Skeletal muscle tissue (tissue), 4 donors: ENCODE data around the gene ADCY6. TPM values are rescaled to one million over a fixed set of nuclear protein-coding genes. Genes with fewer than 3 reads are reported as not detected.
A peak's percentile ranks its signal among the peaks of the same experiment; 100 is the strongest.

Experiments used
- H3K27ac ChIP-seq: one replicate; pipeline ENCODE4 v1.7.0; 2013; ENCODE audit warnings: mild to moderate bottlenecking, low read depth, low read length, inconsistent platforms
- H3K27me3 ChIP-seq, 3 donors: one replicate each; pipeline ENCODE4 v1.7.0; 2013; ENCODE audit warnings: low read length in 3 of 3; ENCODE audit not compliant: control insufficient read depth in 3 of 3, insufficient read depth in 3 of 3
- H3K36me3 ChIP-seq, 3 donors: one replicate each; pipeline ENCODE4 v1.7.0; 2013; ENCODE audit warnings: low read length in 3 of 3; ENCODE audit not compliant: control insufficient read depth in 3 of 3, insufficient read depth in 3 of 3
- H3K4me1 ChIP-seq, 3 donors: one replicate each; pipeline ENCODE4 v1.7.0; 2013; ENCODE audit warnings: low read length in 3 of 3, mild to moderate bottlenecking in 3 of 3; ENCODE audit not compliant: control insufficient read depth in 3 of 3, insufficient read depth in 3 of 3
- H3K4me3 ChIP-seq, 3 donors: one replicate each; pipeline ENCODE4 v1.7.0; 2013; ENCODE audit warnings: low read length in 3 of 3
- H3K9ac ChIP-seq, 3 donors: one replicate each; pipeline ENCODE4 v1.7.0; 2013; ENCODE audit warnings: low read length in 3 of 3, mild to moderate bottlenecking in 3 of 3, moderate library complexity in 2 of 3, low read depth in 1 of 3
- H3K9me3 ChIP-seq, 3 donors: one replicate each; pipeline ENCODE4 v1.7.0; 2013; ENCODE audit warnings: low read length in 3 of 3; ENCODE audit not compliant: control insufficient read depth in 3 of 3
- total RNA-seq: library from RNA; depleted of rRNA; stranded (reverse); fragments of >200 nt; gene quantifications from one replicate; pipeline ENCODE4 v1.2.3, GENCODE V29; 2014
- donor health status: Osteomylitis.

The ADCY6 gene
- total RNA-seq, 1 donor from 2014 or later, result 37.6 TPM

GRCh38 chr12:48800457-48800856 is 11.6 kb upstream of the ADCY6 start:
- Histone ChIP-seq H3K27ac (no peak overlapping the region), H3K36me3 (no peaks in the 10 kb centered on the region), H3K4me3 (no peak overlapping the region), H3K27me3 (peaks cover 3 to 14% (median 10%) of the 10 kb centered on the region in 3 donors), H3K9ac (no peak overlapping the region), H3K9me3 (no peaks in the 10 kb centered on the region), H3K4me1 (peaks cover 0 to 2% (median 0%) of the 10 kb centered on the region in 3 donors)

DNA sequence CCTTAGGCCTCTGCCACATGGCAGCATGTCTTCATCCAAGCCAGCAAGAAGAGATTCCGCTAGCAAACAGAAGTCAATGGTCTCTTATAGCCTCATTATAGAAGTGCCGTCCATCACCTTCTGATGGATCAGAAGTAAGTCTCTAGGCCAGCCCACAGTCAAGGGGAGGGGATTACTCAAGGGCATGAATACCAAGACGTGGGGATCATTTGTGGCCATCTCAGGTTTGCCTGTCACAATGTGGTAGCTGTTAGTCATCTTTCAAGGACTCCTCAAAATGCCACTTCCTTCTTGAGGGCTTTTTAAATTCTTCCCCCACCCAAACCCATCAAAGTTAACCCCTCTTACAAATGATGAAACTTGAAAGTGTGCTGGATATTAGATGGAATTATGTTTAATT is 8.1 kb upstream of the ADCY6 start:
- no peak overlapping the region for H3K4me3 ChIP-seq
- peaks cover 3 to 14% (median 10%) of the 10 kb centered on the region in 3 donors for H3K27me3 ChIP-seq
- H3K4me1 ChIP-seq, result peaks cover 0 to 8% (median 2%) of the 10 kb centered on the region in 3 donors
- H3K9me3 ChIP-seq, result no peaks in the 10 kb centered on the region
- no peak overlapping the region for H3K9ac ChIP-seq
- H3K27ac ChIP-seq, result no peak overlapping the region
- no peaks in the 10 kb centered on the region for H3K36me3 ChIP-seq

DNA sequence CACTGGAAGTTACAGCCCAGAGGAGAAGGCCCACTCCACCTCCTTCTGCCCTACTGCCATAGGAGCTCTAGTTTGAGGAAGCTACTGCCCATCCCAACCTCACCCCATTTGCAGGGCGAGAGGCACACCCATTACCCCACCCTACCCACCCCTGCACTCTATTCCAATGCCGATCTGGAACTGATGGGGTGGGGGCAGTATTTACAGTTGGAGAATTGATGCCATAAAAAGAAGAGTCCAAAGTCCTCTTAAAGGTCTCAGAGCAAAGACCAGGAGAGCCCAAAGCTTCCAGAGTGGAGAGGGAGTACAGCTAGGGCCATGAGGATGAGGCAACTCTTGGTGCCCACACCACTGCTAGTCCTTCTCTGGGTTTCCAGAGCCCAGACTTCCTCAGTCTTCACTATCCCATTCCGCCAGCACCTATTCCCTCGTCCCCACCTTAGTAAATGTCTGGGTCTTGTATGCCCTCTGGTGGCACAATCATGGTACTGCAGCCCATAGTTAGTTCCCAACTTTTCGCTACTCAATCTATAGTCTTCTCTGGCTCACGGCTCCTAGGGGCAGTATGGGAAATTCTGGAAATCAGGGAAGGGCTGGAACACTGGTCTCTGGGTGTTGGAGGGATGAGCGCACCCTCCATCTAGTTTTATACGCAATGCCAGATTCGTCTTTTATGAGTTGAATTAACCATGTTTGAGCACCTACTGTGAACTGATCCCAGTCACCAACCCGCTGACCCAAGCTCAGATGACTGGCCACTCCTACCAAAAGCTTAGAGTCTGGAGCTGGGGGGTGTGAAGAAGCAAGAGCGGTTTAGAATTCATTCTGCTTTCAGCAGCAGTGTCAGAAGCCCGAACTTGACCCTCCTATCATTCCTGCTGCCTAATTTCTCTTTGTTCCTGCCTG is 6.9 kb upstream of the ADCY6 start:
- Histone ChIP-seq H3K4me3 (no peak overlapping the region), H3K9ac (no peak overlapping the region), H3K9me3 (no peaks in the 10 kb centered on the region), H3K27ac (no peak overlapping the region), H3K27me3 (peaks cover 3 to 8% (median 7%) of the 10 kb centered on the region in 3 donors), H3K4me1 (peaks cover 0 to 8% (median 2%) of the 10 kb centered on the region in 3 donors), H3K36me3 (no peaks in the 10 kb centered on the region)

DNA sequence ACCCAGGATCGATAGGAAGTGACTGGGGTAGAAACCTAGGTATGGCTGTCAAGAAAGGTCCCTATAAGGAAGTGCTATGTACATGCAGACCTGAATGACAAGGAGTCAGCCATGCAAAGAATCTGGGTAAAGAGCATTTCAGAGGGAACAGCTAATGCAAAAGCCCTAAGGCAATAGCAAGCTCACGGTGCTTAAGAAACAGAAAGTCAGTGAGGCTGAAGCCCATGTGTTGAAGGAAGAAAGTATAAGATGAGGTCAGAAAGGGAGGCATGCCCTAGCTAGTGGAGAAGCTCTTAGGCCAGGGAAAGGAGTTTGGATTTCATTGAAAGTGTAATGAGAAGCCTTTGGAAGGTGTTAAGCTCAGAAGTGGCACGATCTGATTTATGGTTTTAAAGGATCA is 6.0 kb upstream of the ADCY6 start:
- Histone ChIP-seq H3K27ac (no peak overlapping the region), H3K4me1 (peaks cover 0 to 10% (median 2%) of the 10 kb centered on the region in 3 donors), H3K27me3 (no peaks in the 10 kb centered on the region), H3K9ac (no peak overlapping the region), H3K9me3 (no peaks in the 10 kb centered on the region), H3K4me3 (no peak overlapping the region), H3K36me3 (no peaks in the 10 kb centered on the region)

- H3K9me3 ChIP-seq, result no peaks in the 10 kb centered on the region
- H3K4me3 ChIP-seq, result no peak overlapping the region
- peaks cover 0 to 12% (median 2%) of the 10 kb centered on the region in 3 donors for H3K4me1 ChIP-seq
- H3K36me3 ChIP-seq, result no peaks in the 10 kb centered on the region
- H3K9ac ChIP-seq, result no peak overlapping the region
- no peaks in the 10 kb centered on the region for H3K27me3 ChIP-seq
- no peak overlapping the region for H3K27ac ChIP-seq
Observed at GRCh38 chr12:48793696-48794095, 4.8 kb upstream of the ADCY6 start.

DNA sequence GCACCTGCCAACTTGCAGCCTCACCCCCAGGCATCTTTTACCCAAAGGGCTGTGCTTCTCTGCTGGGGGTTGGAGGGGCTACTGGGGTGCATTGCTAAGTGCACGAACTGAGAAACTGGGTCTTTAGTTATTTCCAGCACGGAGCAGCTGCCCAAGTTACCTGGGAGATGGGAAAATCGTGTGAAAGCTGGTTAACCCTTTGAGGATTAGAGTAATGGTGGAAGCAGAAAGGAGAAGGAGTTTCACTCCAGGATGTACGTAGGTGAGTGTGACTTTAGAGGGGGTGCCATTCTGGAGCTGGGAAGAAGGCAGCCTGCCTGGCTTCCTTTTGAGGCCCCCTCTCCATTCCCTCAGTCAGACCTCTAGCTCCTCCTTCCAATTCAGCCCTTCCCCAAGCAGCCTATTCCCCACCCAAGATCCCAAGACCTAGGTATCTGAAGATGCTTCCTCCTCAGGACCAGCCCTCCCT is 1.0 kb upstream of the ADCY6 start:
- no peak overlapping the region for H3K27ac ChIP-seq
- H3K27me3 ChIP-seq, result no peaks in the 10 kb centered on the region
- peak overlapping the region in 2 of 3 donors; percentile 48 to 82 for H3K4me3 ChIP-seq
- peaks cover 15 to 24% (median 17%) of the 10 kb centered on the region in 3 donors for H3K4me1 ChIP-seq
- no peaks in the 10 kb centered on the region for H3K9me3 ChIP-seq
- no peaks in the 10 kb centered on the region for H3K36me3 ChIP-seq
- H3K9ac ChIP-seq, result no peak overlapping the region

DNA sequence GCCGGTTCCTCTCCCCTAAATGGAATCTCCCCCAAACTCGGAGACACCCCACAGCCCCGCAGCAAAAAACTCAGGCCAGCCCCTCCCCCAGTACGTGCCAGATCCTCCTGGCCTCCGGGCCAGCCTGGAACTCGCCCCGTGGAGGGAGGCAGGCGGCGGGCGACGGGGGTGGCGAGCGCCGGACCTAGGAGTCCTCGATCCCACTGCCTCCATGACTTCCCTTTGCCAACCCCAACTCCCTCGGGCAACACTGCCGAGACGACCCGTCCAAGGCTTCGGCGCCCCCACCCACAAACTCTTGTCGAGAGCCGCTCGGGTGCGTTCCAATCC is 400 bp downstream of the ADCY6 start:
- no peaks in the 10 kb centered on the region for H3K36me3 ChIP-seq
- H3K4me1 ChIP-seq, result peaks cover 15 to 20% (median 17%) of the 10 kb centered on the region in 3 donors
- no peaks in the 10 kb centered on the region for H3K9me3 ChIP-seq
- H3K27me3 ChIP-seq, result no peaks in the 10 kb centered on the region
- H3K9ac ChIP-seq, result peak overlapping the region; percentile 80 to 89 (median 87)
- peak overlapping the region; percentile 77 to 88 (median 82) for H3K4me3 ChIP-seq
- H3K27ac ChIP-seq, result peak overlapping the region; percentile 75

DNA sequence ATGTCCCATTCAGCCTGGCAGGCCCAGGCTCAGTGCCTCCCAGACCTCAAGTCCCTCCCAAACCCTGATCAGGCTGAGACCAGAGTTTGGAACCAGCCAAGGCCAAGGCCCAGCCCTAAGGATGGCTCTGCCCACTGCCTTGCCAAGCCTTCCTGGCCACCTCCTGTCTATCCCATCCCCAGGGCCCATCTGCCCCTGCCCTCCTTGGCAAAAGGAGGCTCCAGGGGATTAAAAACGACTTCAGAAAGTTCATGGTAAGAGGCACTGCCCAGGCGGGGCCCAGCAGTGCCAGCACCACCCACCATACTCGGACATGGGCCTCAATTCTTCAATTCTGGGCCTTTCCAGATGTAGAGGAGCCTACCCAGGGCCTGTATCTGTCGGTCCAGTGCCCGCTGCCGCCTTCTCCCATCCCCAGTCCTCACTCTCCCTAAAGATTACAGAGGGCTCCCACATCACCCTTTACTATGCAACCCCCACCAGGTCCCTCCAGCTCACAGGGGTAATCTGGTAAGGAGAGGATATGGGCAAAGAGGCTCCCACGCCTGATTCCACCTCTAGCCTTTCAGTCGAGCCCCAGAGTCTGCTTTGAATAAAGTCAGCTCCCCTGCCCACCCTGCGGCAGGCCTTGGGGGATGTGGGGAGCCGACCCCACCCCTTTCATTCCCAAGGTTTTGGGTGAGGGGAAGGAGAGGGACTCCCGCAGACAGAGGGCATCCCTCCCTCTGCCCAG is 932 bp downstream of the ADCY6 start:
- H3K9me3 ChIP-seq, result no peaks in the 10 kb centered on the region
- H3K27me3 ChIP-seq, result no peaks in the 10 kb centered on the region
- peaks cover 0 to 1% (median under 1%) of the 10 kb centered on the region in 3 donors for H3K36me3 ChIP-seq
- H3K4me3 ChIP-seq, result peak overlapping the region; percentile 77 to 88 (median 82)
- peak overlapping the region; percentile 75 for H3K27ac ChIP-seq
- H3K9ac ChIP-seq, result peak overlapping the region; percentile 80 to 89 (median 87)
- peaks cover 15 to 20% (median 17%) of the 10 kb centered on the region in 3 donors for H3K4me1 ChIP-seq

DNA sequence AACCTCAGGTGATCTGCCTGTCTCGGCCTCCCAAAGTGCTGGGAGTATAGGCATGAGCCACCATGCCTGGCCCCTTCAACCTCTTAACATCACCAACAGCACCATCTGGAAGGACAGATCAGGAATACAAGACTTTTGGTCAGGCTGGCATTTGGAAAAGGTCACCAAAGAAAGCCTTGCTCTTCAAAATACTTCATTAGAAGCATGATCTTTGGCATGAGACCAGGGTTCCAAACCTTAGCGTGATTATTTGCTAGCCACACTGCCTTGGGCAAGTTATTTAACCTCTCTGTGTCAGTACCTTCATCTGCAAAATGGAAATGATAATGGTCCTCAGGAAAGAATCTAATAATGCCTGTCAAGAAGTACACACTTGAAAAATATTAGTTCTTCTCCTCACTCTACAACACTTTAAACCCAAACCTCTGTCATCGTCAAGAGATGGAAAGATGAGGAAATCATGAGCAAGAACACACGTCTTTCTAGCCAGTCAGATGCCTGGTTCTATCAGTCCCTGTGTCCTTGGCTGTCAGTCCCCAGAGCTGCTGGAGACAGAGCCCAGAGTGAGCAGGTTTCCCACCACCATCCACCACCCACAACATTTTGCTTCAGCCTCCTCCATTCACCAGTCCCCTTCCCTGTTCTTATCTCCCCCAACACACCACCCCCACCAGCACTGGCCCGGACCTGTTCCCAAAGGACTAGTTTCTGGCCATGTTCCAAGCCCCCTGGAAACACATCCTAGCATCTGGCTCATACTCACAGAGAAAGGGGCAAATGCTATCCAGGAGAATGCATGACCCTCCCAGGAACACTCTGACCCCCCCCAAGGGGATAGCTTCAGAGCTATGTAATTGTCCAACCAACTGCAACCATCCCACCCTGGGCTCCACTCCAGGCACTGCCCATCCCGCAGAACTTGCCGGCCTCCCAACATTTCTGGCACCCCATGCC is 2.0 kb downstream of the ADCY6 start:
- peaks cover 6 to 7% (median 7%) of the 10 kb centered on the region in 3 donors for H3K36me3 ChIP-seq
- H3K9me3 ChIP-seq, result no peaks in the 10 kb centered on the region
- peak overlapping the region; percentile 75 for H3K27ac ChIP-seq
- H3K4me1 ChIP-seq, result peaks cover 15 to 24% (median 23%) of the 10 kb centered on the region in 3 donors
- H3K4me3 ChIP-seq, result peak overlapping the region in 2 of 3 donors; percentile 77 to 88
- no peaks in the 10 kb centered on the region for H3K27me3 ChIP-seq
- H3K9ac ChIP-seq, result peak overlapping the region in 2 of 3 donors; percentile 87 to 89
